ENCODE measurements around the gene KRTAP29-1. TPM values are rescaled to one million over a fixed set of nuclear protein-coding genes. Genes with fewer than 3 reads are reported as not detected.
"Not testable (repeated sequence)": the region's sequence is repeated elsewhere in the genome, so short reads cannot be mapped to it uniquely, and the experiment has no call there.

KRTAP29-1 gene, protein sequence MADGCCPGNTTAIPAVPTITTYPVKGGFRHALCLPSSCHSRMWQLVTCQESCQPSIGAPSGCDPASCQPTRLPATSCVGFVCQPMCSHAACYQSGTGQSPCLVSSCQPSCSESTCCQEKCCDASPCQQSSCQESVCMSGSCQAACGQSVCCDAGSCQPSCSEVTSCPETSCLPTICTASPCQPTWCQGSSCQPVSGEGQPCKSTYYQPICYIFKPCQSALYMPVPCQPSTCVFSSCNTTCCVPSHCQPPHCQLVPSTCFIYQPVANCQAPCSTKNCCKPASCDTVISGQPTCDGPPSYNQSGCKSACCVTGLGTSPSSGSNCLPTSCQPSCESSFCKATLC
- total RNA-seq (ENCODE audit: insufficient read depth, low replicate concordance) = not detected

DNA sequence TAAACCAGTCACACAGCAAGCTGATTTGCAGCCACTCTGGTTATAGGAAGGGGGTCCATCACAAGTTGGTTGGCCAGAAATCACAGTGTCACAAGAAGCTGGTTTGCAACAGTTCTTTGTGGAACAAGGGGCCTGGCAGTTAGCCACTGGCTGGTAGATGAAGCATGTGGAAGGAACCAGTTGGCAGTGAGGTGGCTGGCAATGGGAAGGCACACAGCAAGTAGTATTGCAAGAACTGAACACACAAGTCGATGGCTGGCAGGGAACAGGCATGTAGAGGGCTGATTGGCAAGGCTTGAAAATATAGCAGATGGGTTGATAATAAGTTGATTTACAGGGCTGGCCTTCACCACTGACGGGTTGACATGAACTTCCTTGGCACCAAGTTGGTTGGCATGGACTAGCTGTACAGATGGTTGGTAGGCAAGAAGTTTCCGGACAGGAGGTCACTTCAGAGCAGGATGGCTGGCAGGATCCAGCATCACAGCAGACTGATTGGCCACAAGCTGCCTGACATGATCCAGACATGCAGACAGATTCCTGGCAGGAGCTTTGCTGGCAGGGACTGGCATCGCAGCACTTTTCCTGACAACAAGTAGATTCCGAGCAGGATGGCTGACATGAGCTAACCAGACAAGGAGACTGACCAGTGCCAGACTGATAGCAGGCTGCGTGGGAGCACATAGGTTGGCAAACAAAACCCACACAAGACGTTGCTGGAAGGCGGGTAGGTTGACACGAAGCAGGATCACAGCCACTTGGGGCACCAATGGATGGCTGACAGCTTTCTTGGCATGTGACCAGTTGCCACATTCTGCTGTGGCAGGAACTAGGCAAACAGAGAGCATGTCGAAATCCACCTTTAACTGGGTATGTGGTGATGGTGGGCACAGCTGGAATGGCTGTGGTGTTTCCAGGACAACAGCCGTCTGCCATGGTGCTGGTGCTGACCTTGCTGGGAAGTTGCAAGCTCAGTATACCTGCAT is at the start of gene KRTAP29-1:
KRTAP29-1 (minus strand) TSS at position 936 of the 986 bp plus-strand sequence; CDS start at position 936, 0 bp downstream.
- no peak for DNase-seq (ENCODE audit: low spot score)

DNA sequence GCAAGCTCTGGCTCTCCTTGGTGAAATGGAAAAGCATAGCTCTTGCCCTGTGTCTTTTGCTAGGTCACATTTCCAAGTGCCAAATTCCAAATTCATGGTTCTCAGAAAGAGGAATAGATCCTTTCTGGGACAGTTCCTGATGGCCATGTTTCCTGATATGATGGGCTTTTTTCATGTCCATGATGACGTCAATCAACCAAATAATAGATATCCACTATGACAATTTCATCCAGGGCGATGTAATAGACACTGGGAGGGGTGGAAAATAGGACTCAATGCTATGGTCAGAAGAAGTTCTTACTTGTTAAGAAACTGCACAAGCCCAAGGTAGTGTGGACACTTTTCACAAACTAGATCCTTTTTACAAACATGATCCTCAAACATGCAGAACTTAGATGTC is 48.5 kb upstream of the KRTAP29-1 start:
- no peak for DNase-seq (ENCODE audit: low spot score)

DNA sequence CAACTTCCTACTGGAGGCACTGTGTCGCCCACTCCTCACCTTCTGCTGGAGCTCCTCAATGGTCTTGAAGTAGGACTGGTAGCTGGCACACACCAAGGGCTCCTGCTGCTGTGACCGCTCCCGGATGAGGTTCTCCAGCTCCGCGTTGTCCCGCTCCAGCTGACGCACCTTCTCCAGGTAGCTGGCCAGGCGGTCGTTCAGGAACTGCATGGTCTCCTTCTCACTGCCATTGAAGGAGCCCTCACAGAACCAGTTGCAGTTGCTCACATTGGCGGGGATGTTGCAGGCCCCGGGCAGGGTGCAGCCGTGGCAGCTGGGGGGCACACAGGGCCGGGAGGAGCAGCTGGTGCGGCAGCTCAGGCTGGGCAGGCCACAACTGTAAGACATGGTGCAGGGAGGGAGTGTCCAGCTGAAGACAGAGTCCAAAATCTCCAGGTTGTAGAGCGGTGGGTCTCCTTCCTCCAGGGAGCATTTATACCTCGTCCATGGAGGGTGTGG is 47.8 kb upstream of the KRTAP29-1 start, which contains the start of gene KRT33A:
KRT33A (minus strand) TSS at position 448 of the 498 bp plus-strand sequence; CDS start at position 387, 61 bp downstream.
- DNase-seq (ENCODE audit: low spot score) = not testable (repeated sequence)

DNA sequence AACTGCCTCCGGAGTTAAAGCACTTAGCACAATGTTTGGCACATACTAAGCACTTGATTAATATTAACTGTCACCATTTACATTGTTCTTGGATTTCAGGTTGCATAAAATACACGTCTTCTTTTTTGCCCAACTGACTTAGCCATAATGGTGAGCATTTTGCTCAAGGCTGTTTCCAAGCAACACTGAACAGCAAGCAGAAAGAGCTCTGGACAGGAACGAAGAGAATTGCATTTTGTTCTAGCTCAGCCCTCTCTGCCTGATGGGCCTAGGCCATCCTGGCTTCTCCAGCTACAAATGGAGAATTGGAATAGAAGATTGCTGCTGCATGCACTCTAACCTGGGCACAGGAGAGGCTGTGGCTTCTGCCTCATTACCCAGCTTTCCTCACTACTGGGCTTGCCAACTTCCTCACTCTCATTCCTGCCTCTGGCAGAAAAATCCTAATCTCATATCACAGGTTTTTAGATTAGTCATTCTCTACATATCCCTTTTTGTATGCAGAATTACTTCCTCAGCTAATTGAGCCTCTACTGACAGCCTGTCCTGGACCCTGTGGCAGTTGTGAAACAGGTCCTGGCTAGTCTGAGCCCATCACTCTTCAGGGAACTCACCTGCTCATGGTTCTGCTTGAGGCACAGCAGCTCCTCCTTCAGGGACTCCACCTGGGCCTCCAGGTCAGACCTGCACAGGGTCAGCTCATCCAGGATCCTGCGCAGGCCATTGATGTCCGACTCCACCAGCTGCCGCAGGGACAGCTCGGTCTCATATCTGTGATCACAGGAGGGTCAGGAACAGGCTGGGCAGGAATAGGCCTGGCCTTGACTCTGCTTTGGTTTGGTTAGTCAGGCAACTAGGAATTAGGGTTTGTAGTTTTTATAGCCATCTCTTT is 45.5 kb upstream of the KRTAP29-1 start:
- DNase-seq (ENCODE audit: low spot score) = peak; percentile 24

- not testable (repeated sequence) for DNase-seq (ENCODE audit: low spot score)
Observed at GRCh38 chr17:41346421-41346820, 43.8 kb upstream of the KRTAP29-1 start.

DNA sequence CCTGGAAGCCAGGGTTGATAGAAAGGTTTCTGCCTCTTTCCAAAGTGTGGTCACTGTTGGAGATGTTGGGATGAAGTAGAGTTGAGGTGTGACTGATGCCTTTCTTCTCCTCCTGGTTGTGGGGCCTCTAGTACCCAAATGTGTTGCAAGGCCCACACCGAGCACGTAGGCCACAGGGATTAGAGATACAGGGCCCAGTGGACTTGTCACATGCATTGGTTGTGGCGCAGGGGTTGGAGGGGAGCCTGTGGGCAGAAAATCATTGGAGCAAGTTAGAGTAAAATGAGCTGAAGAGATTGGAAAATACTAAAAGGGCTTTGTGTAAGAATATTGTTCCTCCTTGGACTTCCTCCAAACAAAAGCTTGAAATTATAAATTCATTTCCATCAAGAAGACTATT is 43.3 kb upstream of the KRTAP29-1 start:
- no peak for DNase-seq (ENCODE audit: low spot score)

GRCh38 chr17:41343029-41343428 is 40.4 kb upstream of the KRTAP29-1 start:
- no peak for DNase-seq (ENCODE audit: low spot score)

GRCh38 chr17:41340934-41341861 is 38.5 kb upstream of the KRTAP29-1 start:
- DNase-seq (ENCODE audit: low spot score) = no peak

DNA sequence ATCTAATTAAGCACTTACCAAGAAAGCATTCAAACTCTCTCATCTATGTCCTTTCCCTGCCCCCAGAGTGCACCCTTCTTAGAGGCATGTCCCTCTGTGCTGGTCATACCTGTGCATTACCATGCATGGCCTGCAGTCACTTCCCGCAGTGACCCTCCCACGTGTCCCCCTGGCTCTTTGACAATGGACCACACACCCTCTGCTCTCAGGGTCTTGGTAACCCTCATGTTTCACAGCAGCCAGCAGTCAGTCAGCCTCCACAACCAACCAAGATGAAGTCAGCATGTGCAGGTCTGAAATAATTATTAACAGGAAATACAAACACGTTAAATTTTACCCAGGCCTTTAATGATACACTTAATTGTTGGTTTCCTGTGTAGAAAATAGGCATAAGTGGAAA is 37.8 kb upstream of the KRTAP29-1 start:
- DNase-seq (ENCODE audit: low spot score) = no peak

DNA sequence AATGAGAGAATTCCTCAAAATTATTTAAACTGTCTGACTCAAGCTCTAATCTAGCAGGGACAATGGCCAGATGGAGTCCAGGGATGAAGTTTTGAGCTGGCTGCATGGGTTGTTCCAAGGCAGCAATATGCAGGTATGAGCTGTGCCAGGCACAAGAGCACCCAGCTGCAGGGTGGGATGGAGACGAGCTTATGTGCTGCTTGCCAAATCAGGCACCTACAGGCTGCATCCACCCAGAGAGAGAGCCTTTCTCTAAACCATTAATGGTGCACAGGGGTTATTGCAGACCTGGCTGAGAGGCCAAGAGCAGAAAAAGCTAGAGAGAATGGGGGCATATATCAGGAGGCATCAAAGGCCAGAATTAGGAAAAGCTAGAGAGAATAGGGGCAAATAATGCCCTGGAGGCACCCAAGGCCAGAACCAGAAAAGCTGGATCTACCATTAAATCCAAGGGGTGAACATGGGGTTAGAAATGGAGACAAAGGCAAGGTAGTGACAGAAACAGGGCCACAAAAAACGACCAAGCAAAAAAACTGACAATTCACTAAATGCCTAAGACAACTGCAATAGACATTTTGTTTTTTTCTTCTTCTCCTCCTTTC is 37.0 kb upstream of the KRTAP29-1 start:
- no peak for DNase-seq (ENCODE audit: low spot score)

- peak; percentile 27 for DNase-seq (ENCODE audit: low spot score)
Observed at GRCh38 chr17:41338961-41339485, 36.4 kb upstream of the KRTAP29-1 start.

GRCh38 chr17:41335747-41336146 is 33.1 kb upstream of the KRTAP29-1 start:
- DNase-seq (ENCODE audit: low spot score) = no peak

DNA sequence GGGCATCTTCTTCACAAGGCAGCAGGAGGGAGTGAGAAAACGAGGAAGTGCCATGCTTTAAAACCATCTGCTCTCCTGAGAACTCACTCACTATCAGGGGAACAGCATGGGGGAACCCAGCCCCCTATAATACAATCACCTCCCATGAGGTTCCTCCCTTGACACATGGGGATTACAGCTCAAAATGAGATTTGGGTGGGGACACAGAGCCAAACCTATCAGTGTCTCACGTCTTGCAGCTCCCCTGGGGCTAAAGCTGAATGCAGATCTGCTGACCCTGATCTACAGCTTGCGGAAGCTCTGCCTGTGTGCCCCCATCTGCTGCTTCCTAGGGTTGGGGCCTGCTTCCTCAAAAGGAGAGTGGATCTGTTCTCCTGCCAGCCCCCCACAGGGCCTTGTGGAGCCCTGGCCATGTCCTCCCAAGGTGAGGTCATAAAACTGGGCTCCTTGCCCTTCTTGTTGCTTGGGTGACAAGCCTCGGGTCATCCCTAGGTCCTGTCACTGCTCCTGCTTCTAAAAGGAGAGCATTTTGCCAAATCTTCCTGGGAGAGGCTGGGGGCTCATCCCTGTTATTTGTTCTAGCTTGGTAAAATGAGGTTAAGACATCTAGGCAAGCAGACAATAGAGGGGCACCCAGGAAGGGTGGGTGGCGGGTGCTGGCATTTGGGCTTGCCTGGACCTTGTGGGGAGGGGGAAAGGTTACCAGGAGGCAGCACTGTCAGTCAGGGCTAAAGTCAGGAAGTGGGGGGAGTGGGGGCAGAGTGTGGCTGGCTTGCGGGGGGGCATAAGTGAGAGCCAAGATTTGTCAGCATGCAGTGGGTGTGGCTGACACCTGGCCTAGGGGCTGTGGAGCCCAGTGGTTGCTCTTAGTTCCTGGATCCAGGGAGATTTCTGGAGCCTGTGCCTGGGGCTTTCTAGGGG is 32.0 kb upstream of the KRTAP29-1 start:
- DNase-seq (ENCODE audit: low spot score) = no peak

DNA sequence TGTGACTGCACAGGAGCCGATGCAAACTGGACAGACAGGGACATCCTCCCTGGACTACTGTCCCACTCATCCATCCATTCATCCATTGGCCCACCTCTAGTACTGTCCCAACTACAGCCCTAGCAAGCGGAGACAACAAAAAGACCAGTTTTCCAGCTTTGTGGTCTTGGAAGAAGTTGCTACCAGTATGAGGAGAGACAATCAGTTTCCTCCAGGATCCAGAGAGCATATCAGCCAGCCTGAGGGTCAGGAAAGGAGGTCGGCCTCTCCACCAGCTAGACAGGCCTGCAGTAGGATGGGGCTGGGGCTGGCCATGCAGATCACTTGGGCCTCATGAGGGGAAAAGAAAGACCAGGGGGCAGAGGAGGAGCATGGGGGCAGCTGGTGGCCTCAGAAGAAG is 31.2 kb upstream of the KRTAP29-1 start:
- no peak for DNase-seq (ENCODE audit: low spot score)

- no peak for DNase-seq (ENCODE audit: low spot score)
Observed at GRCh38 chr17:41333098-41333497, 30.4 kb upstream of the KRTAP29-1 start.

DNA sequence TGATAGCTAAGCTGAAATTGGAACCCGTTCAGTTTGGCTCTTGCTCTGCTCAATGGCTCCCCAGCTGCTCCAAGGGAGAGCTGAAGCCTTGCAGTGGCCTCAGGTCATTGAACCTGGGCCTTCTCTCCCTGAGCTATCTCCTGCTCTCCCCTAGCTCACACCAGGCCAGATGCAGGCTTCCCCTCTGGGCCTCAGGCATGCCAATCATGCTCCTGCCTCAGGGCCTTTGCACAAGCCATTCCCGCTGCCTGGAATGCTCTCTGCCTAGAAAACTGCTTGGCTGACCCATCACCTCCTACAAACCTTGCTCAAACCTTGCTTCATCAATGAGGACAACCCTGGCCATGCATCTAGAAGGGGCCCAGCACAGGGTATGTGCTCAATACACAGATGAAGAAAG is 29.6 kb upstream of the KRTAP29-1 start:
- DNase-seq (ENCODE audit: low spot score) = no peak

- no peak for DNase-seq (ENCODE audit: low spot score)
Observed at GRCh38 chr17:41331606-41332005, 29.0 kb upstream of the KRTAP29-1 start.

Measured in umbilical cord (tissue), 2 donors.